Measurements from ENCODE around the gene STK39.
A peak's percentile ranks its signal among the peaks of the same experiment; 100 is the strongest.

Gene STK39

GRCh38 chr2:168008646-168009195 is 238.7 kb downstream of the STK39 start:
- H3K4me3 ChIP-seq (ENCODE audit: low read depth, low read length) = no peak overlapping the region
- in situ Hi-C loops (cut with HindIII; ENCODE audit: low sequenced_read_pairs) = loop anchor here (5.0 kb wide), 1 partner anchor 44 kb away; no protein-coding TSS in a partner anchor
- no peak for TF ChIP-seq CTCF (IDR thresholded peaks at IDR 0.05; ENCODE audit: low read depth, low read length, missing control alignments)
- DNase-seq (ENCODE audit: low read depth) = no peak

GRCh38 chr2:168006498-168006897 is 240.9 kb downstream of the STK39 start:
- in situ Hi-C loops (cut with HindIII; ENCODE audit: low sequenced_read_pairs) = loop anchor here (5.0 kb wide), 1 partner anchor 46 kb away; no protein-coding TSS in a partner anchor
- no peak for TF ChIP-seq CTCF (IDR thresholded peaks at IDR 0.05; ENCODE audit: low read depth, low read length, missing control alignments)
- no peak for DNase-seq (ENCODE audit: low read depth)
- H3K4me3 ChIP-seq (ENCODE audit: low read depth, low read length) = no peak overlapping the region

- in situ Hi-C loops (cut with HindIII; ENCODE audit: low sequenced_read_pairs) = loop anchor here (5.0 kb wide), 1 partner anchor 47 kb away; no protein-coding TSS in a partner anchor
- no peak for DNase-seq (ENCODE audit: low read depth)
- no peak overlapping the region for H3K4me3 ChIP-seq (ENCODE audit: low read depth, low read length)
- TF ChIP-seq CTCF (IDR thresholded peaks at IDR 0.05; ENCODE audit: low read depth, low read length, missing control alignments) = no peak
Measured at GRCh38 chr2:168005586-168005985, 241.8 kb downstream of the STK39 start.

- DNase-seq (ENCODE audit: low read depth) = no peak
- no peak for TF ChIP-seq CTCF (IDR thresholded peaks at IDR 0.05; ENCODE audit: low read depth, low read length, missing control alignments)
- no peak overlapping the region for H3K4me3 ChIP-seq (ENCODE audit: low read depth, low read length)
- in situ Hi-C loops (cut with HindIII; ENCODE audit: low sequenced_read_pairs) = no loop called here
Measured at GRCh38 chr2:168003876-168004275, 243.5 kb downstream of the STK39 start.

- peak; percentile 11 for DNase-seq (ENCODE audit: low read depth)
- no peak overlapping the region for H3K4me3 ChIP-seq (ENCODE audit: low read depth, low read length)
- in situ Hi-C loops (cut with HindIII; ENCODE audit: low sequenced_read_pairs) = no loop called here
- TF ChIP-seq CTCF (IDR thresholded peaks at IDR 0.05; ENCODE audit: low read depth, low read length, missing control alignments) = no peak
Measured at GRCh38 chr2:168002021-168002553, 245.3 kb downstream of the STK39 start.

- in situ Hi-C loops (cut with HindIII; ENCODE audit: low sequenced_read_pairs) = no loop called here
- no peak for TF ChIP-seq CTCF (IDR thresholded peaks at IDR 0.05; ENCODE audit: low read depth, low read length, missing control alignments)
- no peak overlapping the region for H3K4me3 ChIP-seq (ENCODE audit: low read depth, low read length)
- DNase-seq (ENCODE audit: low read depth) = no peak
Measured at GRCh38 chr2:167992278-167992677, 255.1 kb downstream of the STK39 start.

Data from astrocyte of the cerebellum (primary cell).